Measurements from ENCODE around the gene SPSB3.

- TF ChIP-seq POLR2A (IDR thresholded peaks at IDR 0.05), result no peak
- TF ChIP-seq, protein P1, sequence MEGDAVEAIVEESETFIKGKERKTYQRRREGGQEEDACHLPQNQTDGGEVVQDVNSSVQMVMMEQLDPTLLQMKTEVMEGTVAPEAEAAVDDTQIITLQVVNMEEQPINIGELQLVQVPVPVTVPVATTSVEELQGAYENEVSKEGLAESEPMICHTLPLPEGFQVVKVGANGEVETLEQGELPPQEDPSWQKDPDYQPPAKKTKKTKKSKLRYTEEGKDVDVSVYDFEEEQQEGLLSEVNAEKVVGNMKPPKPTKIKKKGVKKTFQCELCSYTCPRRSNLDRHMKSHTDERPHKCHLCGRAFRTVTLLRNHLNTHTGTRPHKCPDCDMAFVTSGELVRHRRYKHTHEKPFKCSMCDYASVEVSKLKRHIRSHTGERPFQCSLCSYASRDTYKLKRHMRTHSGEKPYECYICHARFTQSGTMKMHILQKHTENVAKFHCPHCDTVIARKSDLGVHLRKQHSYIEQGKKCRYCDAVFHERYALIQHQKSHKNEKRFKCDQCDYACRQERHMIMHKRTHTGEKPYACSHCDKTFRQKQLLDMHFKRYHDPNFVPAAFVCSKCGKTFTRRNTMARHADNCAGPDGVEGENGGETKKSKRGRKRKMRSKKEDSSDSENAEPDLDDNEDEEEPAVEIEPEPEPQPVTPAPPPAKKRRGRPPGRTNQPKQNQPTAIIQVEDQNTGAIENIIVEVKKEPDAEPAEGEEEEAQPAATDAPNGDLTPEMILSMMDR (IDR thresholded peaks at IDR 0.05), result no peak
Observed at GRCh38 chr16:1794221-1794871, 12.0 kb upstream of the SPSB3 start.
